OCI-LY1 (cell line): ENCODE data around the gene MAGI2.

ENCODE experiments used
- H2AFZ ChIP-seq: fragments of 200-600 bp; sonication (generic), shearing (Covaris generic); 2 replicates; pipeline ENCODE4 v1.6.0; 2014; ENCODE audit warnings: antibody characterized with exemption, mild to moderate bottlenecking, low read length
- H3F3A ChIP-seq: fragments of 200-600 bp; sonication (generic), shearing (Covaris generic); 2 replicates; pipeline ENCODE4 v1.6.0; 2014; ENCODE audit warnings: mild to moderate bottlenecking, antibody characterized with exemption, low read length, moderate library complexity; ENCODE audit not compliant: insufficient read depth
- H3K27ac ChIP-seq: fragments of 200-600 bp; sonication (generic); 2 replicates; pipeline ENCODE4 v1.5.1; 2014; ENCODE audit warnings: low read length, mixed run types, mild to moderate bottlenecking, low read depth; ENCODE audit not compliant: poor library complexity, severe bottlenecking
- H3K27me3 ChIP-seq: fragments of 200-600 bp; sonication (generic); 2 replicates; pipeline ENCODE4 v1.6.0; 2014; ENCODE audit warnings: antibody characterized with exemption, mild to moderate bottlenecking, low read length, moderate library complexity; ENCODE audit not compliant: insufficient read depth
- H3K36me3 ChIP-seq: fragments of 200-600 bp; sonication (generic); 2 replicates; pipeline ENCODE4 v1.6.1; 2014; ENCODE audit warnings: mild to moderate bottlenecking, antibody characterized with exemption, low read length, moderate library complexity, mixed read lengths; ENCODE audit not compliant: insufficient read depth
- H3K4me1 ChIP-seq: fragments of 200-600 bp; sonication (generic); 2 replicates; pipeline ENCODE4 v1.5.1; 2014; ENCODE audit warnings: mild to moderate bottlenecking, low read length, moderate library complexity; ENCODE audit not compliant: insufficient read depth, severe bottlenecking
- H3K4me2 ChIP-seq: fragments of 200-600 bp; sonication (generic), shearing (Covaris generic); 2 replicates; pipeline ENCODE4 v1.6.1; 2014; ENCODE audit warnings: low read length
- H3K4me3 ChIP-seq: fragments of 200-600 bp; sonication (generic); 2 replicates; pipeline ENCODE4 v1.5.1; 2014; ENCODE audit warnings: low read length, low read depth, mild to moderate bottlenecking, mixed read lengths; ENCODE audit not compliant: poor library complexity, severe bottlenecking
- H3K79me2 ChIP-seq: fragments of 200-600 bp; shearing (Covaris generic); 2 replicates; pipeline ENCODE4 v1.6.1; 2016; ENCODE audit warnings: mixed run types, low read length, mixed read lengths; ENCODE audit not compliant: insufficient read depth
- H3K9ac ChIP-seq: fragments of 200-600 bp; sonication (generic), shearing (Covaris generic); 2 replicates; pipeline ENCODE4 v1.6.1; 2014; ENCODE audit warnings: mild to moderate bottlenecking, low read length, mixed read lengths
- H3K9me2 ChIP-seq: fragments of 200-600 bp; sonication (generic), shearing (Covaris generic); 2 replicates; pipeline ENCODE4 v1.6.1; 2014; ENCODE audit warnings: low read depth, mild to moderate bottlenecking, low read length, mixed read lengths
- H3K9me3 ChIP-seq: fragments of 200-600 bp; shearing (Covaris generic); 2 replicates; pipeline ENCODE4 v1.6.1; 2014; ENCODE audit warnings: low read length, mixed read lengths
- H4K20me1 ChIP-seq: fragments of 200-600 bp; sonication (generic), shearing (Covaris generic); 2 replicates; pipeline ENCODE4 v1.6.0; 2016; ENCODE audit warnings: mild to moderate bottlenecking, low read length; ENCODE audit not compliant: insufficient read depth
- EZH2 ChIP-seq: fragments of 200-600 bp; sonication (generic), shearing (Covaris generic); IDR thresholded peaks from 2 replicates; pipeline ENCODE4 v1.8.0; 2017; ENCODE audit warnings: borderline replicate concordance, mixed run types, mild to moderate bottlenecking, antibody characterized with exemption, low read length, moderate library complexity, mixed read lengths
- TF ChIP-seq, protein P1 (sequence below): fragments of 200-600 bp; sonication (generic), shearing (Covaris generic); IDR thresholded peaks from 2 replicates; pipeline ENCODE4 v1.5.1; 2017; ENCODE audit warnings: mild to moderate bottlenecking, antibody characterized with exemption, low read length, moderate library complexity, mixed read lengths

MAGI2 gene

DNA sequence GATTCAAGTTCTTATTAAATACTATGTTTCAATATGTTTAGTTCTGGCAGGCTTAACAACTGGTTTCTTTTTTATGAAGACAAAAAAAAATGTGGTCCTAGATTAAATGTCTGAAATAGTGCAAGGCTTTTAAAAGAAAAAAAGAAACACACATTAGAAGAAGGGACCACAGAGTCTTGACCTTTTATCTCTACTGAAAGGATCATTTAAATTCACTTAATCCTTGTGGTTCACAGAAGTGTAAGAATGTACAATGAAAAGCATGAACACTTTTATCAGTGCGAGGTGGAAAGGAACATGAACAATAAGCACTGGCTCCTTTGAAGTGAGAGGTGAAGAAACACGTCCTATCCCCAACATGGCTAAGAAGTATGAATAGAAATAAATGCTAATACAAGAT is 765.1 kb downstream of the MAGI2 start:
- Histone ChIP-seq H4K20me1 (no peaks in the 10 kb centered on the region), H3K27me3 (no peaks in the 10 kb centered on the region), H3K4me3 (no peak overlapping the region), H3K9me2 (no peaks in the 10 kb centered on the region), H3K9ac (no peak overlapping the region), H3K4me1 (no peaks in the 10 kb centered on the region), H3K79me2 (no peaks in the 10 kb centered on the region), H3F3A (no peaks in the 10 kb centered on the region), H3K36me3 (no peaks in the 10 kb centered on the region), H2AFZ (no peak overlapping the region), H3K27ac (no peak overlapping the region), H3K4me2 (no peak overlapping the region), H3K9me3 (no peaks in the 10 kb centered on the region)
- no peak for TF ChIP-seq EZH2
- TF ChIP-seq, protein P1, sequence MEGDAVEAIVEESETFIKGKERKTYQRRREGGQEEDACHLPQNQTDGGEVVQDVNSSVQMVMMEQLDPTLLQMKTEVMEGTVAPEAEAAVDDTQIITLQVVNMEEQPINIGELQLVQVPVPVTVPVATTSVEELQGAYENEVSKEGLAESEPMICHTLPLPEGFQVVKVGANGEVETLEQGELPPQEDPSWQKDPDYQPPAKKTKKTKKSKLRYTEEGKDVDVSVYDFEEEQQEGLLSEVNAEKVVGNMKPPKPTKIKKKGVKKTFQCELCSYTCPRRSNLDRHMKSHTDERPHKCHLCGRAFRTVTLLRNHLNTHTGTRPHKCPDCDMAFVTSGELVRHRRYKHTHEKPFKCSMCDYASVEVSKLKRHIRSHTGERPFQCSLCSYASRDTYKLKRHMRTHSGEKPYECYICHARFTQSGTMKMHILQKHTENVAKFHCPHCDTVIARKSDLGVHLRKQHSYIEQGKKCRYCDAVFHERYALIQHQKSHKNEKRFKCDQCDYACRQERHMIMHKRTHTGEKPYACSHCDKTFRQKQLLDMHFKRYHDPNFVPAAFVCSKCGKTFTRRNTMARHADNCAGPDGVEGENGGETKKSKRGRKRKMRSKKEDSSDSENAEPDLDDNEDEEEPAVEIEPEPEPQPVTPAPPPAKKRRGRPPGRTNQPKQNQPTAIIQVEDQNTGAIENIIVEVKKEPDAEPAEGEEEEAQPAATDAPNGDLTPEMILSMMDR = no peak

- no peak overlapping the region for H3K4me2 ChIP-seq
- no peaks in the 10 kb centered on the region for H3F3A ChIP-seq
- no peaks in the 10 kb centered on the region for H3K36me3 ChIP-seq
- H4K20me1 ChIP-seq = no peaks in the 10 kb centered on the region
- TF ChIP-seq EZH2 = no peak
- TF ChIP-seq, protein P1 = no peak
- H3K27me3 ChIP-seq = no peaks in the 10 kb centered on the region
- no peaks in the 10 kb centered on the region for H3K79me2 ChIP-seq
- no peaks in the 10 kb centered on the region for H3K4me1 ChIP-seq
- H3K9ac ChIP-seq = no peak overlapping the region
- no peak overlapping the region for H3K27ac ChIP-seq
- no peaks in the 10 kb centered on the region for H3K9me2 ChIP-seq
- H3K9me3 ChIP-seq = no peaks in the 10 kb centered on the region
- no peak overlapping the region for H2AFZ ChIP-seq
- no peak overlapping the region for H3K4me3 ChIP-seq
These were observed 767.3 kb downstream of the MAGI2 start for GRCh38 chr7:78686189-78686588.

- H3K79me2 ChIP-seq = no peaks in the 10 kb centered on the region
- no peaks in the 10 kb centered on the region for H3K9me2 ChIP-seq
- H2AFZ ChIP-seq = no peak overlapping the region
- H3K36me3 ChIP-seq = no peaks in the 10 kb centered on the region
- H3F3A ChIP-seq = no peaks in the 10 kb centered on the region
- H3K27ac ChIP-seq = no peak overlapping the region
- no peak overlapping the region for H3K4me2 ChIP-seq
- no peaks in the 10 kb centered on the region for H3K27me3 ChIP-seq
- H3K9ac ChIP-seq = no peak overlapping the region
- no peaks in the 10 kb centered on the region for H3K4me1 ChIP-seq
- H3K9me3 ChIP-seq = no peaks in the 10 kb centered on the region
- H4K20me1 ChIP-seq = no peaks in the 10 kb centered on the region
- no peak overlapping the region for H3K4me3 ChIP-seq
- TF ChIP-seq, protein P1 = no peak
- no peak for TF ChIP-seq EZH2
These were observed 769.3 kb downstream of the MAGI2 start for GRCh38 chr7:78684201-78684600.
